Measurements from ENCODE around the gene PTPRD. TPM values are rescaled to one million over a fixed set of nuclear protein-coding genes. Genes with fewer than 3 reads are reported as not detected.

The PTPRD gene
- total RNA-seq, 1 experiment from 2014 or later = 0.84 TPM

GRCh38 chr9:8515748-8516147 lies 2097.1 kb downstream of the PTPRD start:
- no peak for DNase-seq (ENCODE audit: low read depth)

GRCh38 chr9:8514760-8515159 lies 2098.0 kb downstream of the PTPRD start:
- DNase-seq (ENCODE audit: low read depth) = no peak

GRCh38 chr9:8508671-8509290 lies 2104.0 kb downstream of the PTPRD start:
- no peak for DNase-seq (ENCODE audit: low read depth)

GRCh38 chr9:8494571-8494970 lies 2118.2 kb downstream of the PTPRD start:
- no peak for DNase-seq (ENCODE audit: low read depth)

GRCh38 chr9:8492679-8493078 lies 2120.1 kb downstream of the PTPRD start:
- DNase-seq (ENCODE audit: low read depth) = no peak

- no peak for DNase-seq (ENCODE audit: low read depth)
Measured at GRCh38 chr9:8492024-8492423, 2120.8 kb downstream of the PTPRD start.

- DNase-seq (ENCODE audit: low read depth) = no peak
Measured at GRCh38 chr9:8491563-8491962, 2121.2 kb downstream of the PTPRD start.

- no peak for DNase-seq (ENCODE audit: low read depth)
Measured at GRCh38 chr9:8489835-8490234, 2123.0 kb downstream of the PTPRD start.

- no peak for DNase-seq (ENCODE audit: low read depth)
Measured at GRCh38 chr9:8486095-8486494, 2126.7 kb downstream of the PTPRD start.

GRCh38 chr9:8484597-8485191 lies 2128.1 kb downstream of the PTPRD start:
- no peak for DNase-seq (ENCODE audit: low read depth)

- no peak for DNase-seq (ENCODE audit: low read depth)
Measured at GRCh38 chr9:8477450-8477849, 2135.4 kb downstream of the PTPRD start.

GRCh38 chr9:8474937-8475336 lies 2137.9 kb downstream of the PTPRD start:
- DNase-seq (ENCODE audit: low read depth) = no peak

- no peak for DNase-seq (ENCODE audit: low read depth)
Measured at GRCh38 chr9:8473244-8474020, 2139.4 kb downstream of the PTPRD start.

- no peak for DNase-seq (ENCODE audit: low read depth)
Measured at GRCh38 chr9:8468045-8468637, 2144.7 kb downstream of the PTPRD start.

GRCh38 chr9:8457816-8458215 lies 2155.0 kb downstream of the PTPRD start:
- DNase-seq (ENCODE audit: low read depth) = no peak

GRCh38 chr9:8457055-8457454 lies 2155.7 kb downstream of the PTPRD start:
- DNase-seq (ENCODE audit: low read depth) = no peak

- no peak for DNase-seq (ENCODE audit: low read depth)
Measured at GRCh38 chr9:8456344-8456743, 2156.5 kb downstream of the PTPRD start.

GRCh38 chr9:8450810-8451545 lies 2161.8 kb downstream of the PTPRD start:
- DNase-seq (ENCODE audit: low read depth) = no peak

GRCh38 chr9:8448226-8448625 lies 2164.6 kb downstream of the PTPRD start:
- DNase-seq (ENCODE audit: low read depth) = no peak

- no peak for DNase-seq (ENCODE audit: low read depth)
Measured at GRCh38 chr9:8447601-8448000, 2165.2 kb downstream of the PTPRD start.

- DNase-seq (ENCODE audit: low read depth) = no peak
Measured at GRCh38 chr9:8437876-8438275, 2174.9 kb downstream of the PTPRD start.

- DNase-seq (ENCODE audit: low read depth) = no peak
Measured at GRCh38 chr9:8437259-8437658, 2175.5 kb downstream of the PTPRD start.
